GM12873 (cell line): ENCODE data around the gene SUSD1.

Source experiments
- CTCF ChIP-seq: IDR thresholded peaks from 2 replicates; pipeline ENCODE4 v1.5.1; 2012; ENCODE audit warnings: low read depth, mild to moderate bottlenecking, moderate library complexity, low read length, control low read depth; ENCODE audit not compliant: insufficient read depth; ENCODE audit errors: missing control alignments

The SUSD1 gene

GRCh38 chr9:112170968-112171367, 4.1 kb downstream of the SUSD1 start:
- no peak for TF ChIP-seq CTCF

DNA sequence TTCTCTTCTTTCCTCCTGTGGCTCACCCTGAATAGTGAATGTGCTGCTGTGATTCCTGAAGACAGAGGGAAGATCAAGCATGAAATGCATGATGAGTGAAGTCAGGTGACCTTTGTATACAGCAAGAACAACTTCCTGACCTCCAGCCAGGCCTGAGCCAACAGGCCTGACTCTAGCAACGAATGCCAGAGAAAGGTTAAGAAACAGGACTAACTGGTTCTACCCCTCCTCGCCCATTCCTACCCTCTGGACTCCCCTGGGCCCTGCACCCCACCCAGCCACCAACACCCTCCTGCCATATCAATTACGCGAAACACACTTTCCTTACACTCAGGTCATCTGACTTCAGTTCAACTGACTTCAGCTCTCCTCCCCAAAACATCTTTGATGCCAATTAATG, 4.9 kb downstream of the SUSD1 start:
- no peak for TF ChIP-seq CTCF

DNA sequence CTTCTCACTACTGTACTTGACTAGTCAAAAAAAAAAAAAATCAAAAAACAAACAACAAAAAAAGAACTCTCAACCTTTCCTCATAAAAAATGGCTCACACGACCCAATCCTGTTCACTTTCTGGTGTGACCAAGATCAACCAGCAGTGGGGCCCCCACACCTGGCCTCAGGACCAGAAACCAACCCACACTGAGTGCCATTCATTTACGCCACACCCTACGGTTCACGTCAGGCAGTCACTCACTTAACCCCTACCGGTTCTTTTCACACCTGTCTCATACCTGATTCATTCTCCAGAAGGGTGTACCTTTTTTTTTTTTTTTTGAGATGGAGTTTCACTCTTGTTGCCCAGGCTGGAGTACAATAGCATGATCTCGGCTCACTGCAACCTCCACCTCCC, 5.7 kb downstream of the SUSD1 start:
- no peak for TF ChIP-seq CTCF

DNA sequence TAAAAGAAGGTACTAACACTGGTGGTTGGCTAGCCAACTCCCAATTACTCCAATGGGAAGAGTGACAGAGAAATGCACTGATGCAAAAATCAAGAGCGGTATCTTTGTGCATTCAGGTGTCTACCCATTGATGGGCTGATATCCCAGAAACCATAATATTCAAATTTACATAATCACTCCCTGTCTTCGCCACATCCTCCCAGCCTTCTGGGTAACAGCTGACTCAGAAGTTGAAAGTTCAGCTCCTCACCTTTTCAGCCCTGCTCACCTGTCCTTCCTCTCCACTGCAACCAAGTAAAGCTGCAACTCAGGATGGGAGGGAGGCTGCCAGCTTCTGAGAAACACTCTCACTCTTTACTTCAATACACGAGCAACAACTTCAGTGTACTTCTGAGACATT, 6.9 kb downstream of the SUSD1 start:
- no peak for TF ChIP-seq CTCF

DNA sequence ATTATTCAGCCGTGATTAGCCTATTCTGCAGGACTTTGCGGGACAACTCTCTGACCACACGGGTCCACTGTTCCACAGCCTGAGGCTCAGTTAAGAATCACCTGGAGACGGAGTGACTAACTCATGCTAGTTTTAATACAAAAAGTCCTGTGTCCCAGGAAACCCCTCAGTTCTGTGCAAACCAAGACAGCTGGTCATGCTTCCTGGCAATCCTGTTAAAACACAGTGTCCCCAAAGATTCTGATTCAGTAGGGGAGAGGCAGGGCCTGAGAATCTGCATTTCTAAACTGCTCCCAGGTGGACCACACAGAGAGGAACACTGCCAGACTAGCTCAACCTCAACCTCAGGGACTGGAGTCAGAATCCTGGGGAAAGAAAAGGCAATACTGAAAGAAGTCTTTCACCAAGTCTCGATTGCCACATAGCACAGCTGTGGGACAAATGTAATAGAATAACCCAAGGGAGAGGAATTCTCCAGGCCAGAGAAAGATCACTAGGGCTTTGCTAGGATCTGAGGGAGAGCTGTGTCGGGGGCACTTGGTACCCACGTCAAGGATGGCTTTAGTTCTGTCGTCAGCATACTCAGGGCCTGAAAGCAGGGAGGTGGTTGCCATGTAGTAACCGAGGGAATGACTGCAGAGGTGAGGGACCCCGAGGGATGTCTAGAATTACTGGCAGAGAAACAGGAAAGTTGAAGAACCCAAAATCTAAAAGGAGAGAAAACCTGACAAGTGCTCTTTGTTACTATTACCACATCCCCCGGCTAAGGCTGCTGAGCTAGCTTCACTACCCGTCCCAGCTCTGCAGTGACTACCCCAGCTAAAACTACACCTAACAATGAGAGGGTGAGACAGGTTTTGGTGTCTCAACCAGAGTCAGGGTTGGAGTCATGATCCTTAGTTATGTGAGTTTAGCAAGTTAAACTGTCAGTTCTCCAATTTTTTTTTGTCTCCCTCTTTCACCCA, 8.6 kb downstream of the SUSD1 start:
- no peak for TF ChIP-seq CTCF

- no peak for TF ChIP-seq CTCF
Observed at GRCh38 chr9:112162621-112163413, 12.3 kb downstream of the SUSD1 start.

DNA sequence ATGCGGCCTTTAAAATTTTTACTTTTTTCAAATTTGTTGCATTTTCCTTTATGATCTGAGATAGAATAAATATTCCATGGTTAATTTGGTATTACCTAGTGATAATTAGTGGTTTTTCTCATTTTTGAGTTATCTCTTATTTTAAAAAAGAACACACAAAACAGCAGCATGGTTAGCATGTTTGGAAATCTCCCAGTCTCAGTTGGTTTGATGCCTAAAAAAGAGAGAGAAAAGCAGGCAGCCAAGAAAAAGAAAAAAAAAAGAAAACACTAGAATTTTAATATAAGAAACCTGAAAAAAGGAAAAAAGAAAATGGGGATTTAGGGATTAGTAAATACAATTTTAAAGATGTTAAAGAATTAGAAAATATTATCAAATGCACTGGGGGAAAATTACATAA, 15.3 kb downstream of the SUSD1 start:
- TF ChIP-seq CTCF: no peak
